ENCODE results near the gene AFF3. TPM values are rescaled to one million over a fixed set of nuclear protein-coding genes. Genes with fewer than 3 reads are reported as not detected.

The AFF3 gene
- total and polyA plus RNA-seq, 10 donors, result 6.0 to 92.2 (median 64.0) TPM

- WGBS, 5 donors, result 83 to 92% (median 91%) methylated on average over 4 of the region's 4 CpGs
- H3K9me3 ChIP-seq, result peaks cover 0 to 1% (median 0%) of the 10 kb centered on the region in 8 donors
- peaks cover 0 to 3% (median 0%) of the 10 kb centered on the region in 6 donors for H3K4me1 ChIP-seq
- no peaks in the 10 kb centered on the region for H3K27me3 ChIP-seq (replicated peaks in 1 of 7)
- TF ChIP-seq CTCF (IDR thresholded peaks at IDR 0.05 in 8 of 11, conservative IDR thresholded peaks at IDR 0.05 in 3 of 11) (no peak), POLR2A (IDR thresholded peaks at IDR 0.05) (no peak), POLR2AphosphoS5 (IDR thresholded peaks at IDR 0.05) (no peak)
- no peak for DNase-seq
- no peak overlapping the region for H3K27ac ChIP-seq
- H3K36me3 ChIP-seq, result peaks cover 0 to 6% (median 0%) of the 10 kb centered on the region in 6 donors
- no peak overlapping the region for H3K4me3 ChIP-seq
- intact Hi-C loops (cut with DNase I; ENCODE audit: low total_unique reads), result no loop called here
Observed at GRCh38 chr2:99808361-99809200, 333.8 kb downstream of the AFF3 start.

- DNase-seq, result no peak
- peaks cover 0 to 12% (median 0%) of the 10 kb centered on the region in 6 donors for H3K4me1 ChIP-seq
- TF ChIP-seq POLR2A (IDR thresholded peaks at IDR 0.05), result no peak
- no peak for TF ChIP-seq CTCF (IDR thresholded peaks at IDR 0.05 in 8 of 11, conservative IDR thresholded peaks at IDR 0.05 in 3 of 11)
- TF ChIP-seq POLR2AphosphoS5 (IDR thresholded peaks at IDR 0.05), result no peak
- H3K27ac ChIP-seq, result no peak overlapping the region
- no peak overlapping the region for H3K4me3 ChIP-seq
- WGBS, 5 donors, result 90 to 98% (median 92%) methylated on average over 4 of the region's 4 CpGs
- H3K27me3 ChIP-seq (replicated peaks in 1 of 7), result no peaks in the 10 kb centered on the region
- peaks cover 0 to 3% (median 0%) of the 10 kb centered on the region in 8 donors for H3K9me3 ChIP-seq
- H3K36me3 ChIP-seq, result peaks cover 0 to 3% (median 0%) of the 10 kb centered on the region in 6 donors
- intact Hi-C loops (cut with DNase I; ENCODE audit: low total_unique reads), result no loop called here
Observed at GRCh38 chr2:99806758-99807157, 335.6 kb downstream of the AFF3 start.

- H3K27me3 ChIP-seq (replicated peaks in 1 of 7), result no peaks in the 10 kb centered on the region
- no peak overlapping the region for H3K27ac ChIP-seq
- TF ChIP-seq CTCF (IDR thresholded peaks at IDR 0.05 in 8 of 11, conservative IDR thresholded peaks at IDR 0.05 in 3 of 11) (no peak), POLR2A (IDR thresholded peaks at IDR 0.05) (no peak), POLR2AphosphoS5 (IDR thresholded peaks at IDR 0.05) (no peak)
- H3K4me1 ChIP-seq, result peaks cover 0 to 12% (median 0%) of the 10 kb centered on the region in 6 donors
- WGBS, 5 donors, result 94 to 98% (median 98%) methylated on average over 5 of the region's 5 CpGs
- intact Hi-C loops (cut with DNase I; ENCODE audit: low total_unique reads), result no loop called here
- no peak overlapping the region for H3K4me3 ChIP-seq
- no peak for DNase-seq
- H3K36me3 ChIP-seq, result peaks cover 0 to 3% (median 0%) of the 10 kb centered on the region in 6 donors
- peaks cover 0 to 3% (median 0%) of the 10 kb centered on the region in 8 donors for H3K9me3 ChIP-seq
Observed at GRCh38 chr2:99805930-99806476, 336.4 kb downstream of the AFF3 start.

- WGBS, 5 donors, result 67 to 79% (median 78%) methylated on average over 1 of the region's 1 CpG
- Histone ChIP-seq H3K4me3 (no peak overlapping the region), H3K9me3 (peaks cover 0 to 3% (median 0%) of the 10 kb centered on the region in 8 donors), H3K36me3 (no peaks in the 10 kb centered on the region), H3K27me3 (replicated peaks in 1 of 7) (no peaks in the 10 kb centered on the region), H3K27ac (no peak overlapping the region), H3K4me1 (peaks cover 0 to 12% (median 0%) of the 10 kb centered on the region in 6 donors)
- TF ChIP-seq POLR2A (IDR thresholded peaks at IDR 0.05), result no peak
- TF ChIP-seq POLR2AphosphoS5 (IDR thresholded peaks at IDR 0.05), result no peak
- TF ChIP-seq CTCF (IDR thresholded peaks at IDR 0.05 in 8 of 11, conservative IDR thresholded peaks at IDR 0.05 in 3 of 11), result no peak
- no peak for DNase-seq
- intact Hi-C loops (cut with DNase I; ENCODE audit: low total_unique reads), result no loop called here
Observed at GRCh38 chr2:99803846-99804245, 338.5 kb downstream of the AFF3 start.

Data from spleen (tissue), 11 donors.